ENCODE measurements around the gene FHOD3.
"Not testable (repeated sequence)": the region's sequence is repeated elsewhere in the genome, so short reads cannot be mapped to it uniquely, and the experiment has no call there.

FHOD3 gene

GRCh38 chr18:36456622-36457021 is 159.1 kb downstream of the FHOD3 start:
- DNase-seq = no peak

GRCh38 chr18:36457683-36458082 is 160.2 kb downstream of the FHOD3 start:
- no peak for DNase-seq

GRCh38 chr18:36458306-36458705 is 160.8 kb downstream of the FHOD3 start:
- DNase-seq = no peak

- no peak for DNase-seq
These were observed 161.7 kb downstream of the FHOD3 start for GRCh38 chr18:36459203-36459602.

- DNase-seq = no peak
These were observed 162.3 kb downstream of the FHOD3 start for GRCh38 chr18:36459786-36460185.

- no peak for DNase-seq
These were observed 162.9 kb downstream of the FHOD3 start for GRCh38 chr18:36460324-36460850.

- no peak for DNase-seq
These were observed 163.3 kb downstream of the FHOD3 start for GRCh38 chr18:36460854-36461253.

- no peak for DNase-seq
These were observed 164.1 kb downstream of the FHOD3 start for GRCh38 chr18:36461551-36461987.

GRCh38 chr18:36463516-36463915 is 166.0 kb downstream of the FHOD3 start:
- not testable (repeated sequence) for DNase-seq

- DNase-seq = no peak
These were observed 166.7 kb downstream of the FHOD3 start for GRCh38 chr18:36464126-36464651.

GRCh38 chr18:36465276-36465675 is 167.8 kb downstream of the FHOD3 start:
- no peak for DNase-seq

GRCh38 chr18:36465970-36466369 is 168.5 kb downstream of the FHOD3 start:
- no peak for DNase-seq

- no peak for DNase-seq
These were observed 170.1 kb downstream of the FHOD3 start for GRCh38 chr18:36467614-36468013.

GRCh38 chr18:36468161-36468560 is 170.6 kb downstream of the FHOD3 start:
- DNase-seq = no peak

- no peak for DNase-seq
These were observed 171.9 kb downstream of the FHOD3 start for GRCh38 chr18:36469461-36469860.

- DNase-seq = no peak
These were observed 173.4 kb downstream of the FHOD3 start for GRCh38 chr18:36470896-36471295.

- no peak for DNase-seq
These were observed 173.9 kb downstream of the FHOD3 start for GRCh38 chr18:36471393-36471792.

GRCh38 chr18:36476433-36476832 is 178.9 kb downstream of the FHOD3 start:
- DNase-seq = no peak

GRCh38 chr18:36477776-36478175 is 180.3 kb downstream of the FHOD3 start:
- no peak for DNase-seq

- DNase-seq = no peak
These were observed 183.7 kb downstream of the FHOD3 start for GRCh38 chr18:36481201-36481657.

GRCh38 chr18:36481935-36482334 is 184.4 kb downstream of the FHOD3 start:
- no peak for DNase-seq

GRCh38 chr18:36484591-36484990 is 187.1 kb downstream of the FHOD3 start:
- DNase-seq = no peak

GRCh38 chr18:36485772-36486171 is 188.3 kb downstream of the FHOD3 start:
- DNase-seq = no peak

- no peak for DNase-seq
These were observed 190.6 kb downstream of the FHOD3 start for GRCh38 chr18:36488131-36488530.

GRCh38 chr18:36490897-36491296 is 193.4 kb downstream of the FHOD3 start:
- DNase-seq = no peak

Data from activated effector memory CD4-positive, alpha-beta T cell treated with Interleukin-2 at 50 U/mL for 16 hours (primary cell).